Breast epithelium (tissue), 4 donors: ENCODE data around the gene PNMA5. TPM values are rescaled to one million over a fixed set of nuclear protein-coding genes. Genes with fewer than 3 reads are reported as not detected.

ENCODE experiments used
- DNase-seq, 2 donors: peaks; one replicate each; pipeline ENCODE4 v3.0.0-alpha.2; 2019; ENCODE audit warnings: low spot score in 2 of 2
- H3K27ac ChIP-seq, 2 donors: fragments of 200-600 bp; sonication (generic) in 1 of 2; one replicate each; pipeline ENCODE4 v1.5.1; 2016 to 2019; ENCODE audit warnings: mild to moderate bottlenecking in 1 of 2
- H3K27me3 ChIP-seq, 2 donors: fragments of 200-600 bp; sonication (generic) in 1 of 2; one replicate each; pipeline versions ENCODE4 v1.5.1 to v1.6.0; 2017 to 2019; ENCODE audit warnings: control low read depth in 1 of 2, mild to moderate bottlenecking in 1 of 2
- H3K36me3 ChIP-seq: fragments of 200-600 bp; one replicate; pipeline ENCODE4 v1.5.1; 2019
- H3K4me1 ChIP-seq, 2 donors: fragments of 200-600 bp; sonication (generic); one replicate each; pipeline ENCODE4 v1.5.1; 2016 to 2019; ENCODE audit warnings: control low read depth in 1 of 2
- H3K4me3 ChIP-seq, 3 donors: fragments of 200-600 bp; sonication (generic); 1 replicate in 2 of 3; 2 replicates in 1 of 3; pipeline ENCODE4 v1.5.1; 2016 to 2019; ENCODE audit warnings: mild to moderate bottlenecking in 3 of 3, moderate library complexity in 2 of 3
- H3K9me3 ChIP-seq, 2 donors: fragments of 200-600 bp; sonication (generic) in 1 of 2; one replicate each; pipeline ENCODE4 v1.5.1; 2016 to 2019; ENCODE audit warnings: control low read depth in 1 of 2
- POLR2A ChIP-seq: fragments of 450-650 bp; IDR thresholded peaks from one replicate; pipeline ENCODE4 v1.6.1; 2016; ENCODE audit warnings: antibody characterized with exemption, mild to moderate bottlenecking, moderate library complexity
- POLR2AphosphoS5 ChIP-seq, 3 donors: sonication (generic); formaldehyde crosslinking; IDR thresholded peaks; one replicate each; pipeline ENCODE4 v1.6.1; 2017; ENCODE audit warnings: antibody characterized with exemption in 3 of 3
- intact Hi-C: fragments of 100-400 bp; cut with DNase I; formaldehyde crosslinking; loops from one replicate; pipeline ENCODE4 v1.15.1; 2023; ENCODE audit warnings: low total_unique reads
- total RNA-seq, 3 donors: library from RNA; depleted of rRNA; stranded (reverse); fragments of >200 nt; gene quantifications; one replicate each; pipeline ENCODE4 v1.1.0, GENCODE V29; 2016
- TF ChIP-seq, protein P1 (sequence below), 3 donors: fragments of 450-650 bp; IDR thresholded peaks; one replicate each; pipeline ENCODE4 v1.5.1; 2016 to 2017; ENCODE audit warnings: antibody characterized with exemption in 3 of 3, mild to moderate bottlenecking in 3 of 3, moderate library complexity in 3 of 3

PNMA5 gene
- total RNA-seq, 3 donors from 2014 or later, result not detected

- Histone ChIP-seq H3K36me3 (no peaks in the 10 kb centered on the region), H3K9me3 (no peaks in the 10 kb centered on the region), H3K4me1 (no peaks in the 10 kb centered on the region), H3K27ac (no peak overlapping the region), H3K4me3 (no peak overlapping the region), H3K27me3 (peaks cover 0 to 28% of the 10 kb centered on the region in 2 donors)
- DNase-seq, result no peak
- TF ChIP-seq POLR2A, result no peak
- TF ChIP-seq POLR2AphosphoS5 (IDR thresholded peaks at IDR 0.05), result no peak
- TF ChIP-seq, protein P1, sequence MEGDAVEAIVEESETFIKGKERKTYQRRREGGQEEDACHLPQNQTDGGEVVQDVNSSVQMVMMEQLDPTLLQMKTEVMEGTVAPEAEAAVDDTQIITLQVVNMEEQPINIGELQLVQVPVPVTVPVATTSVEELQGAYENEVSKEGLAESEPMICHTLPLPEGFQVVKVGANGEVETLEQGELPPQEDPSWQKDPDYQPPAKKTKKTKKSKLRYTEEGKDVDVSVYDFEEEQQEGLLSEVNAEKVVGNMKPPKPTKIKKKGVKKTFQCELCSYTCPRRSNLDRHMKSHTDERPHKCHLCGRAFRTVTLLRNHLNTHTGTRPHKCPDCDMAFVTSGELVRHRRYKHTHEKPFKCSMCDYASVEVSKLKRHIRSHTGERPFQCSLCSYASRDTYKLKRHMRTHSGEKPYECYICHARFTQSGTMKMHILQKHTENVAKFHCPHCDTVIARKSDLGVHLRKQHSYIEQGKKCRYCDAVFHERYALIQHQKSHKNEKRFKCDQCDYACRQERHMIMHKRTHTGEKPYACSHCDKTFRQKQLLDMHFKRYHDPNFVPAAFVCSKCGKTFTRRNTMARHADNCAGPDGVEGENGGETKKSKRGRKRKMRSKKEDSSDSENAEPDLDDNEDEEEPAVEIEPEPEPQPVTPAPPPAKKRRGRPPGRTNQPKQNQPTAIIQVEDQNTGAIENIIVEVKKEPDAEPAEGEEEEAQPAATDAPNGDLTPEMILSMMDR (IDR thresholded peaks at IDR 0.05), result no peak
- intact Hi-C loops, result no loop called here
Measured at GRCh38 chrX:152950786-152951185, 43.1 kb downstream of the PNMA5 start.

DNA sequence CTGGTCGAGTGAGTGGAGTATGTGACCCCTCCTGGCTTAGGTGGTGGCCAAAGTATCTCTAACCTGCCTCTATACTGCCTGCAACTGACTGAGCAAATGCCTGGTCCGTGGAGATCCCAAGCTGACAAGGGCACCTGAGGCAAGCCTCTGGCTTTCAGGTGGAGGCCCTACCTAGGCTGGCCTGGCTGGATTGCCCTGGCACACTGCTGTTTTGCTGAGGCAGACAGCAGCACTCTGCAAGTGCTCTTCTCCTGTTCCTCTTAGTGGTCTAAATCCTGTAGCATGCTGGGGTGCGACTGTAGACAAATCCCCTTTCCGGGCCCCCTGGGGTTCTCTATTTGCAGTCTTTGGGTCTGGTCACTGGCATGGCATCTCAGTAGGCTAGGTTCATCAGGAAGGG is 44.8 kb downstream of the PNMA5 start:
- no peaks in the 10 kb centered on the region for H3K9me3 ChIP-seq
- no peaks in the 10 kb centered on the region for H3K36me3 ChIP-seq
- peaks cover 0 to 37% of the 10 kb centered on the region in 2 donors for H3K27me3 ChIP-seq
- TF ChIP-seq POLR2AphosphoS5 (IDR thresholded peaks at IDR 0.05), result no peak
- no peak for TF ChIP-seq POLR2A
- TF ChIP-seq, protein P1 (IDR thresholded peaks at IDR 0.05), result no peak
- no peaks in the 10 kb centered on the region for H3K4me1 ChIP-seq
- intact Hi-C loops, result no loop called here
- H3K4me3 ChIP-seq, result no peak overlapping the region
- DNase-seq, result no peak
- no peak overlapping the region for H3K27ac ChIP-seq

- H3K27me3 ChIP-seq, result peaks cover 0 to 36% of the 10 kb centered on the region in 2 donors
- intact Hi-C loops, result no loop called here
- H3K4me3 ChIP-seq, result no peak overlapping the region
- DNase-seq, result no peak
- no peak overlapping the region for H3K27ac ChIP-seq
- no peaks in the 10 kb centered on the region for H3K36me3 ChIP-seq
- TF ChIP-seq POLR2AphosphoS5 (IDR thresholded peaks at IDR 0.05), result no peak
- TF ChIP-seq, protein P1 (IDR thresholded peaks at IDR 0.05), result no peak
- no peak for TF ChIP-seq POLR2A
- no peaks in the 10 kb centered on the region for H3K4me1 ChIP-seq
- no peaks in the 10 kb centered on the region for H3K9me3 ChIP-seq
Measured at GRCh38 chrX:152946681-152947080, 47.2 kb downstream of the PNMA5 start.

DNA sequence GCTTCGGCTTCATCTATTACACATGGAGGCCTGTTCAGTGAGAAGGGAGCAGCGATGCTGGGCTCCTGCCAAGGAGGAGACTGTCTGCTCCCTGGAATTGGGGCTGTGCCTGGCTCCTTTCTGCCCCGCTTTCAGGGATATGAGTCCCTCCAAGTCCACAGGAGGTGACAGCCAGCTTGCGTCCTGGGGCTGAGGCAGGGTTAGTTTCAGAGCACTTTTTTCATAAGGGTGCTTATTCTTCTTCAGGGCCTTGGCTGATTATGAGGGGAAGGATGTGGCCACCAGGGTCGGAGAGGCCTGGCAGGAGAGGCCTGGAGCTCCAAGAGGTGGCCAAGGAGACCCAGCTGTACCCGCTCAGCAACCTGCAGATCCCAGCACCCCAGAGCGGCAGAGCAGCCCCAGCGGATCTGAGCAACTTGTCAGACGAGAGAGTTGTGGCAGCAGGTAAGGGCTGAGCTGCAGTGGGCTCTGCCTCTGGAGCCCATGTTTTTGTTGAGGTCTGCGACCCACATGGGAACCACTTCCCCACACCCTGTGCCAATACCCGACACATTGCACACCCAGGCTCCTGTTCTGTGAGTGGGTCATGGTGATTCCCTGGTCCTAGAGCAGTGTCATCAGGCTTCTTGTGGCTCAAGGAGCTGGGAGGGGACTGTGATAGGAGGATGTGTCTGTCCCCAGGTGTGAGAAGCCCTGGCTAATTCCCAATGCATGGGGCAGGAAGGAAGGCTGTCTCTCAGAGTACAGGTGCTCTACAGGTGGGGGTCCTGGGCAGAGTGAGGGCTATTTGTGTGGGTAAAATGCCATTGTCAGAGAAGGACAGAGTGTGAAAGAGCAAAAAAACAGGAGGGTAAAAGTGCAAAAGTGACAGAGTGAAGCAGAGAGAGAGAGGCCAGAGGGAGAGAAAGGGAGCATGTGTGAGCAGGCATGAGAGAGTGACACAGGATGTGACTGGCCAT is 48.6 kb downstream of the PNMA5 start:
- DNase-seq, result no peak
- peaks cover 0 to 36% of the 10 kb centered on the region in 2 donors for H3K27me3 ChIP-seq
- TF ChIP-seq POLR2A (no peak), POLR2AphosphoS5 (IDR thresholded peaks at IDR 0.05) (no peak)
- TF ChIP-seq, protein P1 (IDR thresholded peaks at IDR 0.05), result no peak
- no peak overlapping the region for H3K27ac ChIP-seq
- no peaks in the 10 kb centered on the region for H3K4me1 ChIP-seq
- H3K36me3 ChIP-seq, result no peaks in the 10 kb centered on the region
- no peaks in the 10 kb centered on the region for H3K9me3 ChIP-seq
- intact Hi-C loops, result no loop called here
- no peak overlapping the region for H3K4me3 ChIP-seq

DNA sequence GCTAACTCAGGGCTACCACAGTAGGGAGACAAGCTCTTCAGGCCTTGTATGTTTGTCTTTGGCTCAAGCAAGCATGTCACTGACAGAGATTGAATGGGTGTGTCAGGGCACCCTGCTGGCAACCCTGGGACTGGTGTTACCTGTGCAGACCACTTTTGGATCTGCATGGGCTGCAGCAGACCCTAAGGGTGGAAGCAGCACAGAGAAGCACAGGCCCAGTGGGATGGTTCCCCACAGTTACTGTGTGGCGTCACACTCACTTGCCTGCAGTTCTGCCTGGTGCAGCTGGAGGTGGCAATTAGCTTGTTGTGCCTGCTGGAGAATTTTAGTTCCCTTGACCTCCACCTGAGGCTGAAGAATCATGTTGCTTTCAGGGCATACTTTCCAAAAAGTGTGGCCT is 50.1 kb downstream of the PNMA5 start:
- H3K4me1 ChIP-seq, result no peaks in the 10 kb centered on the region
- no peak overlapping the region for H3K27ac ChIP-seq
- H3K27me3 ChIP-seq, result peaks cover 0 to 30% of the 10 kb centered on the region in 2 donors
- intact Hi-C loops, result no loop called here
- DNase-seq, result no peak
- no peak overlapping the region for H3K4me3 ChIP-seq
- no peaks in the 10 kb centered on the region for H3K9me3 ChIP-seq
- TF ChIP-seq POLR2AphosphoS5 (IDR thresholded peaks at IDR 0.05) (no peak), POLR2A (no peak)
- TF ChIP-seq, protein P1 (IDR thresholded peaks at IDR 0.05), result no peak
- no peaks in the 10 kb centered on the region for H3K36me3 ChIP-seq
